ENCODE results near the gene NOS3. TPM values are rescaled to one million over a fixed set of nuclear protein-coding genes. Genes with fewer than 3 reads are reported as not detected.

The NOS3 gene
- total and polyA plus RNA-seq, 9 of the 15 experiments (the other 6 are each of a cell fraction or from before 2014, with no cell fraction given), result 1.1 to 121 (median 23.6) TPM

DNA sequence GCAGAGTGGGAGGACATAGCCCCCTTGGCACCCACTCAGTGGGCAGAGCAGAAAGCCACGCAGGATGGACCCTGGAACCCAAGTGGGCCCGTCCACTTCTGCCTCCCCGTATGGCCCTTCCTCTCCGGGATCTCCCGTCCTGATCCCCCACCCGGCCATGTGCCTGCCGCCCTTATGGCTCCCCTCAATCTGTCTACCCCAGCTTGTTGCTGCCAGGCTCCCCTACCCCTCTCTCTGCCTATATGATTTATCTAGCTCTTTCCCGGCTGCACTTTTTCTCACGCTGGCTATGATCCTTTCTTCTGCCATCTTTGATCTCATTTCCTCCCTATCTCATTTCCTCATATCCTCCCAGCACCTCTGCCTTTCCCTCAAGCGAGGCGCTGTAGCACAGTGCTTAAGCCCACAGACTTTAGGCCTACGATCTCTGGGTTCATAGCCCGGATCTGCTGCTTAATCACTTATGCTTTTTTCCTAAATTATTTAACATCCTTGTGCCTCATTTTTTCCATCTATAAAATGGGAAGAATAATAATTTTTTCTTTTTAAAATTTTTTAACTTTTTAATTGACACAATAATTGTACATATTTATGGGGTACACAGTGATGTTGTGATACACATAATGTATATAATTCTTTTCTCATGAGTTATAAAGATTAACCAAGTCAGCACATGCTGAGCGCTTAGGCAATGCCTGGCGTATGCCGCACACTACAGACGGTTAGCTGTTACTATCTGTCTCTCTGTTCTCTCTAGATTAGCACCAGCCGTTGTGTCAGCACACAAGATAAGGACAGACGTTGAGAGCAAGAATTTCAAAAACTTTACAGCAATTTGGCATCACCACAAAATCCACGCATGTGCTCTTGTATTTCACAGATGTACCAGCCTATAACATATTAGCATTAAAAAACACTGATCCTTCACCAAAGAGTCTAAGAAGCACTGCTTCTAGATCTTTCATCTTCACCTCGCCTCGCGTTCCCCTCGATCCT lies 30.8 kb upstream of the NOS3 start (continued):
- TF ChIP-seq, protein P1, sequence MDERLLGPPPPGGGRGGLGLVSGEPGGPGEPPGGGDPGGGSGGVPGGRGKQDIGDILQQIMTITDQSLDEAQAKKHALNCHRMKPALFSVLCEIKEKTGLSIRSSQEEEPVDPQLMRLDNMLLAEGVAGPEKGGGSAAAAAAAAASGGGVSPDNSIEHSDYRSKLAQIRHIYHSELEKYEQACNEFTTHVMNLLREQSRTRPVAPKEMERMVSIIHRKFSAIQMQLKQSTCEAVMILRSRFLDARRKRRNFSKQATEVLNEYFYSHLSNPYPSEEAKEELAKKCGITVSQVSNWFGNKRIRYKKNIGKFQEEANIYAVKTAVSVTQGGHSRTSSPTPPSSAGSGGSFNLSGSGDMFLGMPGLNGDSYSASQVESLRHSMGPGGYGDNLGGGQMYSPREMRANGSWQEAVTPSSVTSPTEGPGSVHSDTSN (CRISPR knock-in tag; IDR thresholded peaks at IDR 0.05; ENCODE audit: low read depth), result no peak
- TF ChIP-seq, protein P1 (tag; conservative IDR thresholded peaks at IDR 0.05; ENCODE audit: low read depth), result peak; percentile 74
- peak; percentile 61; the same call in 1 of the 2 replicates for TF ChIP-seq MAFK (IDR thresholded peaks at IDR 0.05; ENCODE audit: low read length)
- peak; percentile 68 for TF ChIP-seq PKNOX1 (IDR thresholded peaks at IDR 0.05)
- peak; percentile 62 to 72; a peak in 3 of 4 replicates for TF ChIP-seq FOXA3 (CRISPR knock-in tag; conservative IDR thresholded peaks at IDR 0.05 in 1 of 2, IDR thresholded peaks at IDR 0.05 in 1 of 2)
- TF ChIP-seq, protein P2, sequence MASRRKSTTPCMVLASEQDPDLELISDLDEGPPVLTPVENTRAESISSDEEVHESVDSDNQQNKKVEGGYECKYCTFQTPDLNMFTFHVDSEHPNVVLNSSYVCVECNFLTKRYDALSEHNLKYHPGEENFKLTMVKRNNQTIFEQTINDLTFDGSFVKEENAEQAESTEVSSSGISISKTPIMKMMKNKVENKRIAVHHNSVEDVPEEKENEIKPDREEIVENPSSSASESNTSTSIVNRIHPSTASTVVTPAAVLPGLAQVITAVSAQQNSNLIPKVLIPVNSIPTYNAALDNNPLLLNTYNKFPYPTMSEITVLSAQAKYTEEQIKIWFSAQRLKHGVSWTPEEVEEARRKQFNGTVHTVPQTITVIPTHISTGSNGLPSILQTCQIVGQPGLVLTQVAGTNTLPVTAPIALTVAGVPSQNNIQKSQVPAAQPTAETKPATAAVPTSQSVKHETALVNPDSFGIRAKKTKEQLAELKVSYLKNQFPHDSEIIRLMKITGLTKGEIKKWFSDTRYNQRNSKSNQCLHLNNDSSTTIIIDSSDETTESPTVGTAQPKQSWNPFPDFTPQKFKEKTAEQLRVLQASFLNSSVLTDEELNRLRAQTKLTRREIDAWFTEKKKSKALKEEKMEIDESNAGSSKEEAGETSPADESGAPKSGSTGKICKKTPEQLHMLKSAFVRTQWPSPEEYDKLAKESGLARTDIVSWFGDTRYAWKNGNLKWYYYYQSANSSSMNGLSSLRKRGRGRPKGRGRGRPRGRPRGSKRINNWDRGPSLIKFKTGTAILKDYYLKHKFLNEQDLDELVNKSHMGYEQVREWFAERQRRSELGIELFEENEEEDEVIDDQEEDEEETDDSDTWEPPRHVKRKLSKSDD (conservative IDR thresholded peaks at IDR 0.05; ENCODE audit: low read length), result no peak
- TF ChIP-seq CREB3 (tag; conservative IDR thresholded peaks at IDR 0.05; ENCODE audit: low read depth), result peak; percentile 92
- no peak for TF ChIP-seq ZNF224 (CRISPR knock-in tag; IDR thresholded peaks at IDR 0.05)
- TF ChIP-seq NR3C1 (CRISPR knock-in tag; IDR thresholded peaks at IDR 0.05), result no peak
- TF ChIP-seq ZBTB8A (IDR thresholded peaks at IDR 0.05; ENCODE audit: partially characterized antibody), result no peak
- no peak for TF ChIP-seq CEBPZ (IDR thresholded peaks at IDR 0.05; ENCODE audit: borderline replicate concordance, low read depth, low read length)
- TF ChIP-seq HOXB6 (CRISPR knock-in tag; IDR thresholded peaks at IDR 0.05; ENCODE audit: borderline replicate concordance), result no peak
- no peak for TF ChIP-seq COPS2 (conservative IDR thresholded peaks at IDR 0.05)
- TF ChIP-seq SNAPC5 (CRISPR knock-in tag; IDR thresholded peaks at IDR 0.05), result no peak

All from K562 (cell line).